HEK293T (cell line): ENCODE results near the gene RNASEL.

Experiments
- ARNT ChIP-seq: fragments of 450-650 bp; IDR thresholded peaks from 2 replicates; pipeline ENCODE4 v1.6.1; 2017; ENCODE audit warnings: mild to moderate bottlenecking
- BHLHE40 ChIP-seq: fragments of 450-650 bp; IDR thresholded peaks from 2 replicates; pipeline ENCODE4 v1.6.1; 2016; ENCODE audit warnings: mild to moderate bottlenecking, moderate library complexity, borderline replicate concordance
- ELF4 ChIP-seq: fragments of 450-650 bp; IDR thresholded peaks from 2 replicates; pipeline ENCODE4 v1.6.1; 2017; ENCODE audit warnings: antibody characterized with exemption
- FOXA1 ChIP-seq: fragments of 450-650 bp; IDR thresholded peaks from 2 replicates; pipeline ENCODE4 v1.6.1; 2016; ENCODE audit warnings: mild to moderate bottlenecking
- FOXM1 ChIP-seq: fragments of 450-650 bp; IDR thresholded peaks from 2 replicates; pipeline ENCODE4 v1.6.1; 2017; ENCODE audit warnings: mild to moderate bottlenecking, borderline replicate concordance
- HDGF ChIP-seq: fragments of 450-650 bp; IDR thresholded peaks from 2 replicates; pipeline ENCODE4 v1.6.1; 2017; ENCODE audit warnings: antibody characterized with exemption, borderline replicate concordance
- NFRKB ChIP-seq: fragments of 450-650 bp; IDR thresholded peaks from 2 replicates; pipeline ENCODE4 v1.6.1; 2016; ENCODE audit warnings: mild to moderate bottlenecking, moderate library complexity
- SP1 ChIP-seq: fragments of 450-650 bp; IDR thresholded peaks from 2 replicates; pipeline ENCODE4 v1.6.1; 2017
- SUZ12 ChIP-seq: fragments of 450-650 bp; IDR thresholded peaks from 2 replicates; pipeline ENCODE4 v1.6.1; 2016; ENCODE audit warnings: mild to moderate bottlenecking
- TARDBP ChIP-seq: fragments of 450-650 bp; IDR thresholded peaks from 2 replicates; pipeline ENCODE4 v1.6.1; 2016
- TF ChIP-seq, protein P1 (sequence below): fragments of 450-650 bp; IDR thresholded peaks from 2 replicates; pipeline ENCODE4 v1.6.1; 2016

DNA sequence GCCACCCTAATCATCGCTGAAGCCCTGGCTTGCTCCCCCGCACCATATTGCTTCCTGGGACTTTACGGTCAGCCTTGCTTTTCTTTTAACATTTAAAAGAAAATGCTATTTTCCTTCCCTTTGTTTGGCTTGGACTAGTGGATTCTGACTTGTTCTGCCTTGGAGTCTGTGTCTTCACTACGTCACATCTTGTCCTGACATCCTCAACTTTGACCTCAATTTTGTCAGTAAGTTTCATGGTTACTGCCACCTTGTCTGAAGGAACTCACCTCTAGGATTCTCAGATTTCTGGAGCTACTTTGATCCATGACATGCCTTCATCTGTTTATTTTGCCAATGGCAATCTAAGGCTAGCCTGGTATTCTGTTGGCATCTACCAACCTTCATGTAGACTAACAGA lies 4.3 kb downstream of the RNASEL start:
- TF ChIP-seq FOXA1 = no peak
- TF ChIP-seq FOXM1 = no peak
- TF ChIP-seq SP1 = no peak
- TF ChIP-seq ELF4 = no peak
- no peak for TF ChIP-seq NFRKB
- TF ChIP-seq, protein P1, sequence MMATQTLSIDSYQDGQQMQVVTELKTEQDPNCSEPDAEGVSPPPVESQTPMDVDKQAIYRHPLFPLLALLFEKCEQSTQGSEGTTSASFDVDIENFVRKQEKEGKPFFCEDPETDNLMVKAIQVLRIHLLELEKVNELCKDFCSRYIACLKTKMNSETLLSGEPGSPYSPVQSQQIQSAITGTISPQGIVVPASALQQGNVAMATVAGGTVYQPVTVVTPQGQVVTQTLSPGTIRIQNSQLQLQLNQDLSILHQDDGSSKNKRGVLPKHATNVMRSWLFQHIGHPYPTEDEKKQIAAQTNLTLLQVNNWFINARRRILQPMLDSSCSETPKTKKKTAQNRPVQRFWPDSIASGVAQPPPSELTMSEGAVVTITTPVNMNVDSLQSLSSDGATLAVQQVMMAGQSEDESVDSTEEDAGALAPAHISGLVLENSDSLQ = no peak
- no peak for TF ChIP-seq ARNT
- no peak for TF ChIP-seq TARDBP
- TF ChIP-seq SUZ12 = no peak
- no peak for TF ChIP-seq BHLHE40
- TF ChIP-seq HDGF = no peak
